HG03196 (cell line): ENCODE data around the gene TSPAN11.

Experiments used
- ATAC-seq: cut with Tn5 transposase; IDR thresholded peaks from one replicate; pipeline ENCODE4 v1.9.1; 2021; ENCODE audit not compliant: unreplicated experiment

The TSPAN11 gene

GRCh38 chr12:30910038-30910350, 16.6 kb upstream of the TSPAN11 start:
- ATAC-seq, result no peak

- ATAC-seq, result no peak
Observed at GRCh38 chr12:30911207-30911606, 15.3 kb upstream of the TSPAN11 start.

- no peak for ATAC-seq
Observed at GRCh38 chr12:30913323-30913722, 13.2 kb upstream of the TSPAN11 start.

- ATAC-seq, result no peak
Observed at GRCh38 chr12:30914986-30915591, 11.5 kb upstream of the TSPAN11 start.

GRCh38 chr12:30923057-30923456, 3.5 kb upstream of the TSPAN11 start:
- no peak for ATAC-seq

- no peak for ATAC-seq
Observed at GRCh38 chr12:30925607-30926242, 823 bp upstream of the TSPAN11 start.

- no peak for ATAC-seq
Observed at GRCh38 chr12:30927222-30927611, 669 bp downstream of the TSPAN11 start.

- no peak for ATAC-seq
Observed at GRCh38 chr12:30928356-30929244, 2.1 kb downstream of the TSPAN11 start.

GRCh38 chr12:30930238-30930637, 3.7 kb downstream of the TSPAN11 start:
- no peak for ATAC-seq

GRCh38 chr12:30930641-30931040, 4.1 kb downstream of the TSPAN11 start:
- no peak for ATAC-seq

- ATAC-seq, result no peak
Observed at GRCh38 chr12:30932881-30933280, 6.3 kb downstream of the TSPAN11 start.

GRCh38 chr12:30934811-30935210, 8.3 kb downstream of the TSPAN11 start:
- no peak for ATAC-seq

GRCh38 chr12:30936036-30936435, 9.5 kb downstream of the TSPAN11 start:
- ATAC-seq, result no peak

GRCh38 chr12:30939234-30939633, 12.7 kb downstream of the TSPAN11 start:
- ATAC-seq, result no peak

- no peak for ATAC-seq
Observed at GRCh38 chr12:30942486-30942885, 15.9 kb downstream of the TSPAN11 start.

- ATAC-seq, result no peak
Observed at GRCh38 chr12:30942936-30943335, 16.4 kb downstream of the TSPAN11 start.

- no peak for ATAC-seq
Observed at GRCh38 chr12:30945443-30946164, 19.1 kb downstream of the TSPAN11 start.

GRCh38 chr12:30952015-30952414, 25.5 kb downstream of the TSPAN11 start:
- ATAC-seq, result no peak

GRCh38 chr12:30953257-30953656, 26.7 kb downstream of the TSPAN11 start:
- no peak for ATAC-seq

GRCh38 chr12:30953951-30954751, 27.6 kb downstream of the TSPAN11 start:
- no peak for ATAC-seq

- no peak for ATAC-seq
Observed at GRCh38 chr12:30955214-30955613, 28.7 kb downstream of the TSPAN11 start.
